GM18868 (cell line): Measurements from ENCODE around the gene HMCN1.

Experiments used
- ATAC-seq: cut with Tn5 transposase; IDR thresholded peaks from one replicate; pipeline ENCODE4 v1.9.1; 2021; ENCODE audit warnings: mild to moderate bottlenecking, moderate library complexity; ENCODE audit not compliant: unreplicated experiment

Gene HMCN1

GRCh38 chr1:185895208-185895900 is 161.2 kb downstream of the HMCN1 start:
- ATAC-seq: no peak

- no peak for ATAC-seq
Measured at GRCh38 chr1:185896863-185897262, 162.7 kb downstream of the HMCN1 start.

- ATAC-seq: no peak
Measured at GRCh38 chr1:185906186-185906585, 172.0 kb downstream of the HMCN1 start.

GRCh38 chr1:185907246-185907645 is 173.1 kb downstream of the HMCN1 start:
- ATAC-seq: no peak

- no peak for ATAC-seq
Measured at GRCh38 chr1:185911978-185912377, 177.8 kb downstream of the HMCN1 start.

- no peak for ATAC-seq
Measured at GRCh38 chr1:185912504-185912903, 178.3 kb downstream of the HMCN1 start.

GRCh38 chr1:185914089-185914488 is 179.9 kb downstream of the HMCN1 start:
- ATAC-seq: no peak

- ATAC-seq: no peak
Measured at GRCh38 chr1:185916861-185917260, 182.7 kb downstream of the HMCN1 start.

GRCh38 chr1:185917646-185918045 is 183.5 kb downstream of the HMCN1 start:
- ATAC-seq: no peak

GRCh38 chr1:185920602-185921001 is 186.4 kb downstream of the HMCN1 start:
- peak; percentile 55 for ATAC-seq

GRCh38 chr1:185921636-185922035 is 187.4 kb downstream of the HMCN1 start:
- no peak for ATAC-seq

GRCh38 chr1:185926588-185926987 is 192.4 kb downstream of the HMCN1 start:
- no peak for ATAC-seq

- ATAC-seq: no peak
Measured at GRCh38 chr1:185929776-185930175, 195.6 kb downstream of the HMCN1 start.

- no peak for ATAC-seq
Measured at GRCh38 chr1:185931438-185931837, 197.2 kb downstream of the HMCN1 start.

- no peak for ATAC-seq
Measured at GRCh38 chr1:185933580-185933979, 199.4 kb downstream of the HMCN1 start.

- no peak for ATAC-seq
Measured at GRCh38 chr1:185934476-185935189, 200.4 kb downstream of the HMCN1 start.

- no peak for ATAC-seq
Measured at GRCh38 chr1:185935360-185935759, 201.2 kb downstream of the HMCN1 start.

GRCh38 chr1:185936641-185937040 is 202.4 kb downstream of the HMCN1 start:
- ATAC-seq: no peak

GRCh38 chr1:185938396-185938795 is 204.2 kb downstream of the HMCN1 start:
- ATAC-seq: no peak

GRCh38 chr1:185939142-185939541 is 205.0 kb downstream of the HMCN1 start:
- ATAC-seq: no peak

- no peak for ATAC-seq
Measured at GRCh38 chr1:185942961-185943360, 208.8 kb downstream of the HMCN1 start.

GRCh38 chr1:185956881-185957280 is 222.7 kb downstream of the HMCN1 start:
- ATAC-seq: no peak
